HEK293 (cell line): ENCODE results near the gene TBCK.
A peak's percentile ranks its signal among the peaks of the same experiment; 100 is the strongest.

Source experiments
- CTCF ChIA-PET: fragments of 350-600 bp; formaldehyde crosslinking; extraction: SDS; loops from one replicate; lab custom pipeline; 2021; ENCODE audit warnings: antibody characterized with exemption; lab: Yijun Ruan, JAX
- POLR2A ChIA-PET: fragments of 300-600 bp; formaldehyde crosslinking; extraction: SDS; loops from one replicate; lab custom pipeline; 2020; ENCODE audit warnings: antibody characterized with exemption, inconsistent platforms; lab: Yijun Ruan, JAX
- H3K27ac ChIP-seq: fragments of 200-500 bp; sonication (Bioruptor generic); 2 replicates; pipeline ENCODE4 v1.5.1; 2014; ENCODE audit warnings: low read depth, low read length, control low read depth, inconsistent platforms; ENCODE audit errors: extremely low read depth
- H3K36me3 ChIP-seq, 2 experiments: fragments of 200-500 bp in 1 of 2; sonication (Bioruptor generic) in 1 of 2; 1 replicate in 1 of 2; 2 replicates in 1 of 2; pipeline ENCODE4 v1.5.1; 2014 to 2017; ENCODE audit warnings: inconsistent platforms in 2 of 2, low read length in 2 of 2; ENCODE audit not compliant: control insufficient read depth in 2 of 2, insufficient read depth in 1 of 2
- H3K4me1 ChIP-seq: fragments of 200-500 bp; sonication (Bioruptor generic); 2 replicates; pipeline ENCODE4 v1.5.1; 2014; ENCODE audit warnings: mild to moderate bottlenecking, low read length, inconsistent platforms; ENCODE audit not compliant: control insufficient read depth, insufficient read depth
- H3K4me3 ChIP-seq: 2 replicates; pipeline ENCODE4 v1.5.1; 2011; ENCODE audit warnings: low read depth, mild to moderate bottlenecking, control low read depth, low read length, moderate library complexity
- H3K9me3 ChIP-seq: fragments of 200-500 bp; sonication (Bioruptor generic); 2 replicates; pipeline ENCODE4 v1.5.1; 2014; ENCODE audit warnings: low read depth, low read length, inconsistent platforms; ENCODE audit not compliant: control insufficient read depth, insufficient read depth
- ELK4 ChIP-seq: IDR thresholded peaks from 2 replicates; pipeline ENCODE4 v1.6.1; 2011; ENCODE audit warnings: mild to moderate bottlenecking, low read depth, low read length, borderline replicate concordance
- GLIS2 ChIP-seq: fragments of 450-650 bp; formaldehyde crosslinking; IDR thresholded peaks from 2 replicates; pipeline ENCODE4 v1.5.1; 2016; ENCODE audit warnings: missing biosample characterization, missing genetic modification characterization
- OVOL3 ChIP-seq: fragments of 450-650 bp; formaldehyde crosslinking; IDR thresholded peaks from 2 replicates; pipeline ENCODE4 v1.5.1; 2016; ENCODE audit warnings: missing biosample characterization, missing genetic modification characterization
- SP2 ChIP-seq: fragments of 450-650 bp; formaldehyde crosslinking; IDR thresholded peaks from 2 replicates; pipeline ENCODE4 v1.5.1; 2016; ENCODE audit warnings: missing biosample characterization, missing genetic modification characterization
- ZBTB7A ChIP-seq: fragments of 450-650 bp; formaldehyde crosslinking; IDR thresholded peaks from 2 replicates; pipeline ENCODE4 v1.5.1; 2016; ENCODE audit warnings: low read depth, missing biosample characterization, missing genetic modification characterization
- ZBTB8A ChIP-seq: fragments of 450-650 bp; formaldehyde crosslinking; IDR thresholded peaks from 2 replicates; pipeline ENCODE4 v1.5.1; 2016; ENCODE audit warnings: missing biosample characterization, missing genetic modification characterization
- ZFP3 ChIP-seq: fragments of 450-650 bp; formaldehyde crosslinking; IDR thresholded peaks from 2 replicates; pipeline ENCODE4 v1.5.1; 2016; ENCODE audit warnings: low read depth, missing biosample characterization, missing genetic modification characterization
- ZNF155 ChIP-seq: fragments of 450-650 bp; formaldehyde crosslinking; IDR thresholded peaks from 2 replicates; pipeline ENCODE4 v1.5.1; 2016; ENCODE audit warnings: missing biosample characterization, missing genetic modification characterization
- ZNF202 ChIP-seq: fragments of 450-650 bp; formaldehyde crosslinking; IDR thresholded peaks from 2 replicates; pipeline ENCODE4 v1.5.1; 2016; ENCODE audit warnings: missing biosample characterization, missing genetic modification characterization, borderline replicate concordance
- ZNF221 ChIP-seq: fragments of 450-650 bp; formaldehyde crosslinking; IDR thresholded peaks from 2 replicates; pipeline ENCODE4 v1.5.1; 2017; ENCODE audit warnings: missing biosample characterization, missing genetic modification characterization, borderline replicate concordance
- ZNF292 ChIP-seq: fragments of 450-650 bp; formaldehyde crosslinking; IDR thresholded peaks from 2 replicates; pipeline ENCODE4 v1.5.1; 2016; ENCODE audit warnings: low read depth, missing biosample characterization, missing genetic modification characterization, borderline replicate concordance
- ZNF544 ChIP-seq: fragments of 450-650 bp; formaldehyde crosslinking; IDR thresholded peaks from 2 replicates; pipeline ENCODE4 v1.5.0; 2017; ENCODE audit warnings: missing biosample characterization, missing genetic modification characterization
- ZNF654 ChIP-seq: fragments of 450-650 bp; formaldehyde crosslinking; IDR thresholded peaks from 2 replicates; pipeline ENCODE4 v1.5.1; 2016; ENCODE audit warnings: low read depth, missing biosample characterization, missing genetic modification characterization
- ZNF701 ChIP-seq: fragments of 450-650 bp; formaldehyde crosslinking; IDR thresholded peaks from 2 replicates; pipeline ENCODE4 v1.5.1; 2016; ENCODE audit warnings: missing biosample characterization, missing genetic modification characterization
- ZNF768 ChIP-seq: fragments of 450-650 bp; formaldehyde crosslinking; IDR thresholded peaks from 2 replicates; pipeline ENCODE4 v1.5.1; 2018; ENCODE audit warnings: missing biosample characterization, mild to moderate bottlenecking, missing genetic modification characterization
- TF ChIP-seq, protein P1 (sequence below): fragments of 450-650 bp; IDR thresholded peaks from 2 replicates; pipeline ENCODE4 v1.5.1; 2018; ENCODE audit warnings: missing biosample characterization, missing genetic modification characterization
- TF ChIP-seq, protein P2 (sequence below): fragments of 450-650 bp; formaldehyde crosslinking; IDR thresholded peaks from 2 replicates; pipeline ENCODE4 v1.5.1; 2016; ENCODE audit warnings: missing biosample characterization, missing genetic modification characterization
- TF ChIP-seq, protein P3 (sequence below): fragments of 450-650 bp; formaldehyde crosslinking; IDR thresholded peaks from 2 replicates; pipeline ENCODE4 v1.5.1; 2016; ENCODE audit warnings: missing biosample characterization, missing genetic modification characterization

TBCK gene

DNA sequence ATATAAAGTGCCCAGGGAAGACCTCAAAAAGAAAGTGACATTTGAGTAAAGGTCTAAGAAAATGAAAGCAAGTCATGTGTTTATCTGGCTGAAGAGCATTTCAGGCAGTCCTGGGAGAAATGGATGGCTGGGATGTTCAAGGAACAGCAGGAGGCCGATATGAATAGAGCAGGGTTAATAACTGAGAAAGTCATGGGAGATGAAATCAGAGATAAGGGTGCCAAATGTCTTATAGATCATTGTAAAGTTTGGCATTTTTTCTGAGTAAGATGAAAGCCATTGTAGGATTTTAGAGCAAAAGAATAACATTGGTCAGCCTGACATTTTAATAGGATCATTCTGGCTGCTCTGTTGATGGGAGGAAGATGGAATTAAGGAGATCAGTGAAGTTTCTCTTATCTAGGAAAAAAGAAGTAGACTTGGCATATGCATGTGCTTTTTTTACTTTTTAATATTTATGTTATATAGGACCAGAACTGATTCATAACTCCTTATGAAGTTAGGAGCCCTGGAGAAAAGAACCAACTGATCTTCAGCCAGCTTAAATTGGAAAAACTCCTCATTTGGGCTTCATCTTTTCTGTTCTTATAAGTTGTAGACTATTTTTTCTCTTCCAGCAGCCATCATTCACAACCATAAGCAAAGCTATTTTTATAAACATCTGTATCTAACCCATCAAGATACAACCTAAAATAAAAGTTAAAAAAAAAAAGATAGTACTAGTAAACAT lies 18.9 kb upstream of the TBCK start:
- Histone ChIP-seq H3K36me3 (peaks cover 0 to 83% of the 10 kb centered on the region in 2 experiments), H3K9me3 (no peaks in the 10 kb centered on the region), H3K4me1 (no peaks in the 10 kb centered on the region)
- POLR2A ChIA-PET, result no interaction called here
- CTCF ChIA-PET, result no interaction called here
- TF ChIP-seq, protein P1, sequence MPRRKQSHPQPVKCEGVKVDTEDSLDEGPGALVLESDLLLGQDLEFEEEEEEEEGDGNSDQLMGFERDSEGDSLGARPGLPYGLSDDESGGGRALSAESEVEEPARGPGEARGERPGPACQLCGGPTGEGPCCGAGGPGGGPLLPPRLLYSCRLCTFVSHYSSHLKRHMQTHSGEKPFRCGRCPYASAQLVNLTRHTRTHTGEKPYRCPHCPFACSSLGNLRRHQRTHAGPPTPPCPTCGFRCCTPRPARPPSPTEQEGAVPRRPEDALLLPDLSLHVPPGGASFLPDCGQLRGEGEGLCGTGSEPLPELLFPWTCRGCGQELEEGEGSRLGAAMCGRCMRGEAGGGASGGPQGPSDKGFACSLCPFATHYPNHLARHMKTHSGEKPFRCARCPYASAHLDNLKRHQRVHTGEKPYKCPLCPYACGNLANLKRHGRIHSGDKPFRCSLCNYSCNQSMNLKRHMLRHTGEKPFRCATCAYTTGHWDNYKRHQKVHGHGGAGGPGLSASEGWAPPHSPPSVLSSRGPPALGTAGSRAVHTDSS, result no peak
- TF ChIP-seq GLIS2 (no peak), ZBTB7A (no peak), ZNF768 (tag by site-specific recombination) (no peak), SP2 (tag by site-specific recombination) (no peak), ZFP3 (no peak), ZNF544 (tag by site-specific recombination) (no peak), ZBTB8A (no peak), ELK4 (no peak)
- TF ChIP-seq, all 188 proteins: peak for 0
- H3K4me3 ChIP-seq, result no peak overlapping the region
- no peak overlapping the region for H3K27ac ChIP-seq

- Histone ChIP-seq H3K27ac (no peak overlapping the region), H3K36me3 (peaks cover 0 to 81% of the 10 kb centered on the region in 2 experiments), H3K4me3 (no peak overlapping the region), H3K4me1 (no peaks in the 10 kb centered on the region), H3K9me3 (no peaks in the 10 kb centered on the region)
- ChIA-PET CTCF (interaction anchor here (0.6 kb wide), 1 partner anchor 61 kb away, joined by 3 read pairs; no protein-coding TSS in a partner anchor), POLR2A (interaction anchor here (0.5 kb wide), 1 partner anchor 1075 kb away, joined by 3 read pairs; no protein-coding TSS in a partner anchor)
- no peak for TF ChIP-seq ZNF155 (tag by site-specific recombination)
- TF ChIP-seq, protein P2, sequence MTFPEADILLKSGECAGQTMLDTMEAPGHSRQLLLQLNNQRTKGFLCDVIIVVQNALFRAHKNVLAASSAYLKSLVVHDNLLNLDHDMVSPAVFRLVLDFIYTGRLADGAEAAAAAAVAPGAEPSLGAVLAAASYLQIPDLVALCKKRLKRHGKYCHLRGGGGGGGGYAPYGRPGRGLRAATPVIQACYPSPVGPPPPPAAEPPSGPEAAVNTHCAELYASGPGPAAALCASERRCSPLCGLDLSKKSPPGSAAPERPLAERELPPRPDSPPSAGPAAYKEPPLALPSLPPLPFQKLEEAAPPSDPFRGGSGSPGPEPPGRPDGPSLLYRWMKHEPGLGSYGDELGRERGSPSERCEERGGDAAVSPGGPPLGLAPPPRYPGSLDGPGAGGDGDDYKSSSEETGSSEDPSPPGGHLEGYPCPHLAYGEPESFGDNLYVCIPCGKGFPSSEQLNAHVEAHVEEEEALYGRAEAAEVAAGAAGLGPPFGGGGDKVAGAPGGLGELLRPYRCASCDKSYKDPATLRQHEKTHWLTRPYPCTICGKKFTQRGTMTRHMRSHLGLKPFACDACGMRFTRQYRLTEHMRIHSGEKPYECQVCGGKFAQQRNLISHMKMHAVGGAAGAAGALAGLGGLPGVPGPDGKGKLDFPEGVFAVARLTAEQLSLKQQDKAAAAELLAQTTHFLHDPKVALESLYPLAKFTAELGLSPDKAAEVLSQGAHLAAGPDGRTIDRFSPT, result no peak
- TF ChIP-seq ZNF701 (tag by site-specific recombination), result no peak
- no peak for TF ChIP-seq ZNF292 (tag by site-specific recombination)
- no peak for TF ChIP-seq ZNF202 (tag by site-specific recombination)
- TF ChIP-seq ZNF654, result no peak
- TF ChIP-seq OVOL3 (tag by site-specific recombination), result no peak
- TF ChIP-seq ZNF221 (tag by site-specific recombination), result no peak
Measured at GRCh38 chr4:106333186-106333585, 17.2 kb upstream of the TBCK start.

DNA sequence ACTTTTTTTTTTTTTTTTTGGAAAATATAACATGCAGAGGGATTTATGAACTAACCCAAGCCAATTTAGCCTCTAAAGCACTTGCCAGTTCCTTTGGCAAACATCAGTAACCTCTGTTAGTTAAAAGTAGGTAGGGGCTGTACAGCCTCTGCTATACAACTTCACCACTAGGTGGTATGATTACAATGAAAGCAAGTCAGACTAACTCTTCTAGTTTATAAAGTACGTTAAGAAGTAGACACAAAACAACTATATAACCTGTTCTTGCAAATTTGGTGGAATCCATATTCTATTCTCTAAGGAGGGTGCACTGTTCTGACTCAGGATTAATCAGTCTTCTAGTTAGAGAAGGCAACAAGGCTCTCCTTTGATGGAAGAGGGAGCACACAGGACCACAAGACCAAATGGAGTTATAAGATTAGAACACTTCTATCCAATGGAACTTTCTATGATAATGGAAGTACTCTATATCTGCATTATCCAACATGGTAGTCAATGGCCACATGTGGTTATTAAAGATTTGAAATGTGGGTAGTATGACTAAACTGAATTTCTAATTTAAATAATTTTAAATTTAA lies 13.1 kb upstream of the TBCK start:
- POLR2A ChIA-PET, result no interaction called here
- Histone ChIP-seq H3K4me1 (no peaks in the 10 kb centered on the region), H3K27ac (no peak overlapping the region), H3K9me3 (no peaks in the 10 kb centered on the region), H3K36me3 (peaks cover 3 to 68% of the 10 kb centered on the region in 2 experiments), H3K4me3 (no peak overlapping the region)
- CTCF ChIA-PET, result interaction anchor here (0.7 to 1.1 kb wide), 7 partner anchors 13 to 840 kb away, joined by 3 to 6 read pairs (median 3); partner anchors contain the start of genes AIMP1 and TBCK
- TF ChIP-seq ZNF654, result peak; percentile 29; the same call in 1 of the 2 replicates
- TF ChIP-seq, protein P3, sequence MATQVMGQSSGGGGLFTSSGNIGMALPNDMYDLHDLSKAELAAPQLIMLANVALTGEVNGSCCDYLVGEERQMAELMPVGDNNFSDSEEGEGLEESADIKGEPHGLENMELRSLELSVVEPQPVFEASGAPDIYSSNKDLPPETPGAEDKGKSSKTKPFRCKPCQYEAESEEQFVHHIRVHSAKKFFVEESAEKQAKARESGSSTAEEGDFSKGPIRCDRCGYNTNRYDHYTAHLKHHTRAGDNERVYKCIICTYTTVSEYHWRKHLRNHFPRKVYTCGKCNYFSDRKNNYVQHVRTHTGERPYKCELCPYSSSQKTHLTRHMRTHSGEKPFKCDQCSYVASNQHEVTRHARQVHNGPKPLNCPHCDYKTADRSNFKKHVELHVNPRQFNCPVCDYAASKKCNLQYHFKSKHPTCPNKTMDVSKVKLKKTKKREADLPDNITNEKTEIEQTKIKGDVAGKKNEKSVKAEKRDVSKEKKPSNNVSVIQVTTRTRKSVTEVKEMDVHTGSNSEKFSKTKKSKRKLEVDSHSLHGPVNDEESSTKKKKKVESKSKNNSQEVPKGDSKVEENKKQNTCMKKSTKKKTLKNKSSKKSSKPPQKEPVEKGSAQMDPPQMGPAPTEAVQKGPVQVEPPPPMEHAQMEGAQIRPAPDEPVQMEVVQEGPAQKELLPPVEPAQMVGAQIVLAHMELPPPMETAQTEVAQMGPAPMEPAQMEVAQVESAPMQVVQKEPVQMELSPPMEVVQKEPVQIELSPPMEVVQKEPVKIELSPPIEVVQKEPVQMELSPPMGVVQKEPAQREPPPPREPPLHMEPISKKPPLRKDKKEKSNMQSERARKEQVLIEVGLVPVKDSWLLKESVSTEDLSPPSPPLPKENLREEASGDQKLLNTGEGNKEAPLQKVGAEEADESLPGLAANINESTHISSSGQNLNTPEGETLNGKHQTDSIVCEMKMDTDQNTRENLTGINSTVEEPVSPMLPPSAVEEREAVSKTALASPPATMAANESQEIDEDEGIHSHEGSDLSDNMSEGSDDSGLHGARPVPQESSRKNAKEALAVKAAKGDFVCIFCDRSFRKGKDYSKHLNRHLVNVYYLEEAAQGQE (tag by site-specific recombination), result no peak
- TF ChIP-seq, all 188 proteins: peak for 1
